HG03432 (cell line): Measurements from ENCODE around the gene RAB5B.
A peak's percentile ranks its signal among the peaks of the same experiment; 100 is the strongest.
"Not testable (repeated sequence)": the region's sequence is repeated elsewhere in the genome, so short reads cannot be mapped to it uniquely, and the experiment has no call there.

Source experiments
- ATAC-seq: cut with Tn5 transposase; IDR thresholded peaks from one replicate; pipeline ENCODE4 v1.9.1; 2021; ENCODE audit warnings: mild to moderate bottlenecking, moderate library complexity; ENCODE audit not compliant: unreplicated experiment

The RAB5B gene

DNA sequence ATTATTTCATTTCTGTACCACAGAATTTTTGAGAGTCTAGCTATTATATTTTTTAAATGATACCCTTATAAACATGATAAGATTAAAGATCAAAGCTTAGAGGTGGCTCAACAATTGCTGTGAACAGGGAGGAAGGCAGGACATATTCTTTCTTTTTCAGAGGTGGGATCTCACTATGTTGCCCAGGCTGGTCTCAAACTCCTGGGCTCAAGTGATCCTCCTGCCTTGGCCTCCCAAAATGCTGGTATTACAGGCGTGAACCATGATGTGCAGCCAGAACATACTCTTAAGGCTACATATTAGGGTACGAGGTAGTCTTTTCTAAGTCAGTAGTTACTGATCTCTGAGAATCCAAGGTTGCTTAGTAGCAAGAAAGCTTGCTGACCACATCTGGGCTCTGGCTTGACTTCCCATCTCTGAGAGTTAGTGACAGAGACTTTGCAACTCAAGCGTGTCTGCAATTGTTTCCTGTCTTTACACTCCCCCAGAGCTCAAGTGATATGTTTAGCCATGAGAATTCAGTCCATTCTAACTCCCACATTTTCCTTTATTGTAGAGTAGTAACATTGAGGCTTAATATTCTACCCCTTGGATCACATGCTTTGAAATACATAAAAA, 8.6 kb downstream of the RAB5B start:
- peak; percentile 91 for ATAC-seq

DNA sequence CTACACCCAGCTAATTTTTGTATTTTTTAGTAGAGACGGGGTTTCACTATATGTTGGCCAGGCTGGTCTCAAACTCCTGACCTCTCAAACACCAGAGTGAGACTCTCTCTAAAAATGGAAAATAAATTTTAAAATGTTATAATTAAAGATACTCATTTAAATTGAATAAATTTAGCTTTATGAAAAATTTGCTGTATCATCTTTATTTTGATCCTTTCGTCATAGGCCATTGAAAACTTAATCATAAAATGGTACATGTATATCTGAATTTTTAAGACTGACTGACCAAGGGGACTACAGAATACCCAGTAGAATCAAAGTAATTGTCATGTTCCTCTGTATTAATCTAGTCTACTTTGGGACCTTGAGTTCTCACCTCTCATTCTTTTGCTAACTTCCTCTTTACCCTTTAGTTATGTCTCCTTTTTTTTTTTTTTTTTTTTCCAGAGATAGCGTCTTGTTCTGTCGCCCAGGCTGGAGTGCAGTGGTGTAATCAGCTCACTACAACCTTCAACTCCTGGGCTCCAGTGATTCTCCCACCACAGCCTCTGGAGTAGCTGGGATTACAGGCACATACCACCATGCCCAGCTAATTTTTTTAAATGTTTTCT, 9.5 kb downstream of the RAB5B start:
- no peak for ATAC-seq

DNA sequence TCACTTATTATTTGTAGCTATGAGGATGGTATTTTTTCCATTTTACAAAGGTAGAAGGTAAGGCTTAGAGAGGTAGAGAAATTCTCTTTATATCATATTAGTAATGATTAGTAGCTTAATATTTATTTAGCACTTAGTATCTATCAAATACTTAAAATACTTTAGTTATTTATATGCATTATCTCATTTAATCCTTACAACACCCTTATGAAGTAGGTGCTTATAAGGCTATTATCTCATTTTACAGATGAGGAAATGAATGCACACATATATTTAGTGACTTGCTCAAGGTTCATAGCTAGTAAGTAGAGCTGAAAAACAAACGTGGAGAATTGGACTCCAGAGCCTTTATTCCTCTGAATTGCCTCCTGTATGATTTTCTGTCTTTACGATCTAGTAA, 11.0 kb downstream of the RAB5B start:
- ATAC-seq = no peak

DNA sequence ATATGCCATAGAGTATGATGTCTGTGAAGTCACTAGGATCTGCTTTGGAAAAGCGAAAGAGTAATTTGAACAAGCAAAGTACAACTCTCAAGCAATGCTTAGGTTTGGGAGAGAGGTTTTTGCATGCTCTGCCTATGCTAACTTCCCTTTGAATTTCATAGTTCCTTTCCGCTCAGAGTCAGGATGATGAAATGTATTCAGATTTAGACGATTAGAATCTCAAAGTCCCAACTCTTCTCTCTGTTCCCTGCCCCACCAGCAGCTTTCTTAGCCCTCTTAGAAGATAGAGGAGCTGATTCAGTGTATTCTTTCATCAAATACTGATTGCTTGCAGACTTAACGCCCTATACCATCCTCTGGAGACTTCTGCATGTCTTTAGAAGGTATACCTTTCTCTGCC, 11.5 kb downstream of the RAB5B start:
- no peak for ATAC-seq

DNA sequence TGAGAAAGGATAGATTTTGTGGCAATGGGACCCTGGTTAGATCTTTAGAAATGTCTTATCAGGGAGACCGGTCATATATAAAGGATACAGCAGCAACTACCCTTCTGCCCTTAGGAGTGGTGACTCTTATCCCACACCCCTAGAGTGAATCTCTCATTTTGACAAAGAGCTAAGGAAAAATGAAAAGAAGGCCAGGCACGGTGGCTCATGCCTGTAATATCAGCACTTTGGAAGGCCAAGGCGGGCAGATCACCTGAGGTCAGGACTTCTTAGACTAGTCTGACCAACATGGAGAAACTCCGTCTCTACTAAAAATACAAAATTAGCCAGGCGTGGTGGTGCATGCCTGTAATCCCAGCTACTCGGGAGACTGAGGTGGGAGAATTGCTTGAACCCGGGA, 12.1 kb downstream of the RAB5B start:
- ATAC-seq = not testable (repeated sequence)

DNA sequence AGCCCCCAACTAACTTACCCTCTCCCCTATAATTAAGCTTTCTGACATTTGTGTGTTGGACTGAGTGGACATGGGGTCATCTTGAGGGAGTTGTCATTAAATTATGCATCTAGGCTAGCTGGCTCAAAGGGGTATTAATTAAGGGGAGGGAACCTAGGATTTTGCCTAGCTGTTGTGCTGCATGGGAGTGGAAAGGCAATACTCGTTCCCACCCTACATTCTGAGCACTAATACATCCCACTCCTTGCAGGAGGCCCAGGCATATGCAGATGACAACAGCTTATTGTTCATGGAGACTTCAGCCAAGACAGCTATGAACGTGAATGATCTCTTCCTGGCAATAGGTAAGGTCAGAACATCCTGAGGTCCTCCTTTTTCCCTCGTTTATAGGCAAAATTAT, 17.2 kb downstream of the RAB5B start:
- ATAC-seq = no peak

DNA sequence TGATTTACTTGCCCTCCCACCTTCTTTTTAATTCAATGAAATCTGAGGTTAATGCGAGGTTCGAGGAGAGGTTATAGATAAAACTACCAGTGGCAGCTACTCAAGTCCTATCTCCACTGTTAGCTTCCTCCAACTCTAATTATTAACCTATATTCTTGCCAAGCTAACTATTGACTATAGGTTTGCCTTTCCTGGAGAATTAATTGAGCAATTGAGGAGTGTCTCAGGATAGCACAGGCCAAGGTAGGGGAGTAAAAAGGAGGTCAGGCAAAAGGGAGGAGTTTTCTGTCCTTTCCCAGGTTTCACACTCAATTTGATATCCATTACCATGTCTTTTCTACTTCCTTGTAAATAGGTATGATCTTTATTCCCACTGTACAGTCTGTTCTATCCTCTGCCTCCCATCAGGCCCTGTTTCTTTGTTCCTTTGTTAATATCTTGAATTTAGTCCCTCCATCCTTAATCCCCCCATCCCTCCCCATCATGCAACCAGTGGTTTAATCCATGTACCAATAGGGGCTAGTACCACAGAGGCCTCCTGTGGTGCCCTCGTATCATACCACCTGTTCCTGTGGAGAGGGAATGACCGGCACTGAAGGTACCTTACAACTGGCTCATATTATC, 19.5 kb downstream of the RAB5B start:
- ATAC-seq = no peak

DNA sequence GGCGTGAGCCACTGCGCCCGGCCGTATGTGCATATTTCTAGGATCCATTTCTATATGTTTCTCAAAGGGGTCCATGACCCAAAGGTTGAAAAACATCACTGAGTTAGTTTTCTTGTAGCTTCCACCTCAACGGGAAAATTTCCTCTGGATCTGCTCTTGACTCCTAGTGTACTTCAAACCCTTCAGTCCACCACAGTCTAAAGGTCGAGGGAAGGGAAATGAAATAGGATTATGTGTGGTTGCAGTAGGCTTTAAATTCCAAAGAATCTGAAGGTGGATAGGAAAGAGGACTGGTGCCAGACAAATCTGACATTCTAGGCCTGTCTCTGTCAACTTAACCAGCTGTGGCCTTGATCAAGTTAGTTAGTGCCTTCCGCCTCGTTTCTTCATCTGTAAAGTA, 21.5 kb downstream of the RAB5B start:
- no peak for ATAC-seq

DNA sequence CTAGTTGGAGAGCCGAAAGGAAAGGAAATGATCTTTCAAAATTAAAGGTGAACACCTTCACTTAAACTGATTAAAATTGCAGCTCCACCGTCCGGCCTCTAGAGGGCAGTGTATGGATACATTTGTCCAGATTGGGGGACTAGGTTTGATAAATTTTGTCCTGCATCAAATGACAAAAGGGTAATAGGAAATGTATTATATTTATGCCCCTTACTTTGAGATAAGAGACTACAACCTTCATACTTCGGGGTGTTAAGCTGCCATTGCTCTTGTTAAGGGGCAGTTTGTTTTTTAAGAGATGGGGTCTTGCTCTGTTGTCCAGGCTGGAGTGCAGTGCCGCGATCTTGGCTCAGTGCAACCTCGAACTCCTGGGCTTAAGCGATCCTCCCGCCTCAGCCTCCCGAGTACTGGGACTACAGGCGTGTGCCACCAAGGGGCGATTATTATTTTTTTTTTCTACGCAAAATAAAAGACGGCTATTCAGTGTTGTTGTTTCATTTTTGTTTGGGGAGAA, 22.4 kb downstream of the RAB5B start:
- ATAC-seq = no peak

DNA sequence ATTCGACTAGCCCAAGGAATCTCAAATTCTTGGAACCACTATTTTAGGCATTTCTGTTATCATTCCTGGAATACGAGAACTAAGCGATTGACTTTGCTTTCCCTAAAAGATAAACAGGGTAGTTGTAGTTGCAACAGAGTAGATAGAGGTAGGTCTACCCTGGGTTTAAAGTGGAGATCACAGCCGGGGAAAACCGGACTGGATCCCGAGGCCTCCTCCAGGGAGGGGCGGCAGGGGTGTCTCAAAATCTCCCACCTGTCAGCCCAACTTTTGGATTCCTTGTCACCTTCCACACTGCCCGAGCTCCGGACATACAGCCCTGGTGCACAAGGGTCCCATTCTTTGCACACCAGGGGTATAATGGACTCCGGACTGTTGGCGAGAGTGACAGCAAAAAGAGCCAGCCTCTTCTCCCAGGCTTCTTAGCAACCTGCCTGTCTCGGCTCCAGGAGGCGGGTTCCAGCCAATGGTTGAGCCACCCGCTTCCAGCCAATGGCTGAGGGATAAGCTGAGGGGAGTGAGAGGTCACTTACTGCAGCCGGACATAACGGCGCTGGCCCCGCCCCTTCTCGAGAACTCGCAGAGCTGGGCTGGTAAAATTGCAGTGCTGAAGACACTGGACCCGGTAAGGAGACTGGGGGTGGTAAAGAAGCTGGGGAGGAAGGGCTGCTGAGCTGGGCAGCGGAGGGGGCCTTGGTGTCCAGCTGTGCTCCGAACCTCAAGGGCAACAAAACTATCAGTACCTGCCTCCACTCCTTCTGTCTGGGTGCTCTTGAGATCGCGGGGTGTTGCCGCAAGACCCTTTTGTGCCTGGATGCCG, 23.0 kb downstream of the RAB5B start, which contains the start of gene SUOX:
TSS of gene SUOX (plus strand) at position 562 of the 820 bp plus-strand sequence. CDS start 4,946 bp downstream, outside the sequence.
- ATAC-seq = peak; percentile 99

DNA sequence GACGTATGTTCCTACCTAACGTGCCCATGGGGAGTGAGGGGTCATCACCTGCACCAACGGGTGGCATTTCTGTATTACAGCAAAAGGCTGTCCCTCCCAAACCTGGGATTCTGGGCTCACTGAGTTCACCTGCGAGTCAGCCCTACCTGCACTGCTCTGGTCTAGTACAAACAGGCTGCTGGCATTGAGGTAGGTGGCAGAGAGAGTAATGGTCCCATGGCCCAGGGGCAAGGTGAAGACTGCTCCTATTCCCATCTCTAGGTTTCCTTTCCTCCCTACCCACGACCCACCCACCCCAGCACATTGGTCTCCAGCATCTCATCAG, 23.6 kb downstream of the RAB5B start:
- no peak for ATAC-seq

DNA sequence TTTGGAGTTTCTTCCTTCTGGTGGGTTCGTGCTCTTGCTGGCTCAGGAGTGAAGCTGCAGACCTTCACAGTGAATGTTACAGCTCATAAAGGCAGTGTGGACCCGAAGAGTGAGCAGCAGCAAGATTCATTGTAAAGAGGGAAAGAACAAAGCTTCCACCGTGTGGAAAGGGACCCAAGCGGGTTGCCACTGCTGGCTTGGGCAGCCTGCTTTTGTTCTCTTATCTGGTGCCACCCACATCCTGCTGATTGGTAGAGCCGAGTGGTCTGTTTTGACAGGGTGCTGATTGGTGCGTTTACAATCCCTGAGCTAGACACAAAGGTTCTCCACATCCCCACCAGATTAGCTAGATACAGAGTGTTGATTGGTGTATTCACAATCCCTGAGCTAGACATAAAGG, 25.6 kb downstream of the RAB5B start:
- ATAC-seq = not testable (repeated sequence)

DNA sequence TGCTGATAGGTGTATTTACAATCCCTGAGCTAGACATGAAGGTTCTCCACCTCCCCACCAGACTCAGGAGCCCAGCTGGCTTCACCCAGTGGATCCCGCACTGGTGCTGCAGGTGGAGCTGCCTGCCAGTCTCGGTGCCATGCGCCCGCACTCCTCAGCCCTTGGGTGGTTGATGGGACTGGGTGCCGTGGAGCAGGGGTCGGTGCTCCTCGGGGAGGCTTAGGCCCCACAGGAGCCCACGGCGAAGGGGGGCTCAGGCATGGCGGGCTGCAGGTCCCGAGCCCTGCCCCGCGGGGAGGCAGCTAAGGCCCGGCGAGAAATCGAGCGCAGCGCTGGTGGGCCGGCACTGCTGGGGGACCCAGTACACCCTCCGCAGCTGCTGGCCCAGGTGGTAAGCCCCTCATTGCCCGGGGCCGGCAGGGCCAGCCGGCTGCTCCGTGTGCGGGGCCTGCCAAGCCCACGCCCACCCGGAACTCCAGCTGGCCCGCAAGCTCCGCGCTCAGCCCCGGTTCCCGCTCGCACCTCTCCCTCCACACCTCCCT, 26.2 kb downstream of the RAB5B start:
- not testable (repeated sequence) for ATAC-seq

DNA sequence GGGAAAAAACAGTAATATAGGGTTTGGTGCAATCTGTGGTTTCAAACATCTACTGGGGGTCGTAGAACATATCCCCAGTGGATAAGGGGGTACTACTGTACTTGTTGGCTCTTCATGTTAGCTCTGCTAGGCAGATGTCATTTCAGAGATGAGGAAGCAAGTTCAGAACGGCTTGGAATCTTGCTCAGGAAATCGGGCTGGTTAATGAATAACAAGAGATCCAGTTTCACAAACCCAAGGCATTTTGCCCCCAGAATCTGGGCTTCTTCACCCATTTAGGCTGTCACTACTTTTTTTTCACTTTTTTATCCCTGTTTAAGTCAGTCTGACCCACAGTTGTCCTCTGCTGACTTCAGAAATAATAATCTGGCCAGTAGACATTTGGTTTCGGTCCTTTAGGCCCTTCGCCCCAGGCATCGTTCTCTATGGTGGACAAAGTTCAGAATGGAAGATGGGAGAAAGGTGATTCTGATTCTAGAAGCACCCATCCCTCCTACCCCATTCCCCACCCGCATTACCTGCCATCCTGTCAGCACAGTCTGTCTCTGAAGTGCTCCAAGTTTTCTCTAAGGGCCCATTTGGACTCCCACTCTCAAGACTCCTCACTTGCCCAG, 27.7 kb downstream of the RAB5B start:
- no peak for ATAC-seq

DNA sequence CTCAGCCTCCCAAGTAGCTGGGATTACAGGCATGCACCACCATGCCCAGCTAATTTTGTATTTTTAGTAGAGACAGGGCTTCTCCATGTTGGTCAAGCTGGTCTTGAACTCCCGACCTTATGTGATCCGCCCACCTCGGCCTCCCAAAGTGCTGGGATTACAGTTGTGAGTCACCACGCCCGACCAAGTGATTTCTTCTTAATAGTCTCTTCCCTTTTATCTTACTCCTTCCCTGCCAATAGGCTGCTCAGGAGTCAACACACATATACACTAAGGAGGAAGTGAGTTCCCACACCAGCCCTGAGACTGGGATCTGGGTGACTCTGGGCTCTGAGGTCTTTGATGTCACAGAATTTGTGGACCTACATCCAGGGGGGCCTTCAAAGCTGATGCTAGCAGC, 29.5 kb downstream of the RAB5B start:
- ATAC-seq = not testable (repeated sequence)

DNA sequence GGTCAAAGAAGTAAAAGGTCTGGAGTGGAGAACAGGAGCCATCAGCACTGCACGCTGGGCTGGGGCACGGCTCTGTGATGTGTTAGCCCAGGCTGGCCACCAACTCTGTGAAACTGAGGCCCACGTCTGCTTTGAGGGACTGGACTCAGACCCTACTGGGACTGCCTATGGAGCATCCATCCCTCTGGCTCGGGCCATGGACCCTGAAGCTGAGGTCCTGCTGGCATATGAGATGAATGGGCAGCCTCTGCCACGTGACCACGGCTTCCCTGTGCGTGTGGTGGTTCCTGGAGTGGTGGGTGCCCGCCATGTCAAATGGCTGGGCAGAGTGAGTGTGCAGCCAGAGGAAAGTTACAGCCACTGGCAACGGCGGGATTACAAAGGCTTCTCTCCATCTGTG, 30.3 kb downstream of the RAB5B start:
- no peak for ATAC-seq

DNA sequence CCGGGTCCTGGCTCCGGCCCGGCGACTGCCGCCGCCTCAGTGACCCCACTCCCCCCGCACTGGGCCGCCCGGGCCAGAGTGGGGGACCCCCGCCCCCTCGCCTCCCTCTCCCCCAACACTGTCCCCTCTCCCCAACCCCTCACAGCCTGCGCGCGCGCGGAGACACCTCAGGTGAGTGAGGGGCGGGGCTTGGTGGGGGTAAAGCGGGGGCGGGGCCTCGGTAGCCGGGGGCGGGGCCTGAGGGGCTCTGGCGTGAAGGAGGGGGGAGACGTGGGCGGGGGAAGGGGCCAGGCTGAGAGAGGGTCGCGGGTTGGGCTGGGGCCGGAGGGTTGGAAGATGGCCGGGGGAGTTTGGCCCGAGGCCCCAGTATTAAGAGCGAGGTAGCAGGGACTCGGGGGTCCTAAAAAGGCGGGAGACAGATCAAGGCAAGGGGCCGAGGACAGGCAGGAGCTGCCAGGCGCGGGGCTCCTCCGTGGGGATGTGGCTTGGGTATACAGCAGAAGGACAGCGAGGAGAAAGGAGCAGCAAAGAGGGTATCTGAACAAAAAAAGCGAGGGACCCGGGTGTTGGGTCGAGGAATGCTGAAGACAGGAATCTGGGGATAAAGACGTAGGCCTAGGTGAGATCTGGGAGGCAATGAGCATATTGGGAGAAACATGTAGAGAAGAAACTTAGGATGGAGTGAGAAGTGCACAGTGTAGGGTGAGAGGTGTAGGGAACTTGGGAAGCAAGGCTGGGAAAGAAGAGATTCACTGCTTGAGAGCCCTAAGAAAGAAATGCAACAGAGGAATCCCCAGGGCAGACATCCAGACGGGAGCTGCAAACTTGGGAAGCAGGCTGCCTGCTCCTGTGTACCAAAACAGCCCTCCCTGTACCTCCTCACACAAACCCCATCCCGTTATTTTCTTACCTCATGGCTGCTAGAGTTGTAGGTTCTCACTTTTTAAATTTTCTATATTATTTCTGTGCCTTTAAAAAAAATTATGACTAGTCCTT, 34.0 kb downstream of the RAB5B start:
- ATAC-seq = peak; percentile 54

DNA sequence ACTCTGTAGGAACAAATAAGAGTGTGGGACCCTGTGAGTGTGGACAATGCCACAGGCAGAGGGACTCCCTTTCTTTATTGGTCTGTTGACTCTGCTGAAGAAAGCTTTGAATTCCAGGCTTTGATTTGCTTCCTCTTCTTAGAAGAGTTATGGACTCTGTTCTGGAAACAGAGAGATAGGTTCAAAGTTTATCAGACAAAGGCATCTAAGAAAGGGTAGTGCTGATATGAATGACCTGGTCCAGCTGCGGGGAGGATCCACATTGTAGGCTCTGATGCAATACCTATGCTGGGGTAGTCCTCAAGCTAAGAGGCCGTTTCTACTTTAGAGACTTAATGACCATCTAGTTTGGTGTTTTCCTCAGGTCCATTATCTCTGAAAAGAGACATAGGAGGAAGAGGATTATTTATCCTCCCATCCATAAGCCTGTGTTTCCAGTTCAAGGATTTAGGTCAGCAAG, 36.3 kb downstream of the RAB5B start:
- ATAC-seq = no peak

DNA sequence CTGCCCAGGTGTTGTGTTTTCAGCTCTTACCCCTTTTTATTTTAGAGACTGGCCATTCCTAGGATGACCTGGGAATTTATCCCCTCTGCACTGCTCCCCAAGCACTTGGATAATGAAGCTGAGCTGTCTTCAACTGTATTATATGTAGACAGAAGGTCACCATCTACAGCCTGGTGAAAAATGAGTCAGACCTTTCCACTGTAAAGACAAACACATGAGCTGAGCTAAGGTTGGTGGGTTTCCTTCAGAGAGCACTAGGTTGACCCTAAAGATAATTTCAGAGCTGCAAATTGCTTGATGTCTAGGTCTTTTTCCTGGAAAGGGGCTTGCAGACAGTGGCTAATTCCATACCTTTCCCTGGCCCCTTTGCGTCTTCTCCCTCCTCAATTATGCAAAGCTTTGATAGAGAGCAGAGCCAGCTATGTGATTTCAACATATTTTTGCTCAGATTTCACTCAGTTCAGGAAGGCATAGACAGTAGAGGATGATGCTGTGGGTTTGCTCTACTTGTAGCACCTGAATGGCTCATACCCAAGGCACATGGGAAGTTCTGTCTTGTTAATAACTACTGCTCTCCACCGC, 37.7 kb downstream of the RAB5B start:
- ATAC-seq = no peak
